ENCODE measurements around the gene PDCD2. TPM values are rescaled to one million over a fixed set of nuclear protein-coding genes. Genes with fewer than 3 reads are reported as not detected.

The PDCD2 gene
- total and polyA plus RNA-seq, 4 donors: 19.6 to 28.3 (median 23.2) TPM

- H3K4me1 ChIP-seq (ENCODE audit: control insufficient read depth in 4 of 4, insufficient read depth in 4 of 4, low read length in 3 of 4): peaks cover 0 to 15% (median 9%) of the 10 kb centered on the region in 4 donors
- no peaks in the 10 kb centered on the region for H3K9me3 ChIP-seq (ENCODE audit: control insufficient read depth in 4 of 4, low read length in 3 of 4)
- H3K36me3 ChIP-seq (ENCODE audit: control insufficient read depth in 4 of 4, insufficient read depth in 3 of 4, low read depth in 1 of 4, low read length in 3 of 4): peaks cover 17 to 66% (median 58%) of the 10 kb centered on the region in 4 donors
- no peaks in the 10 kb centered on the region for H3K27me3 ChIP-seq (ENCODE audit: control insufficient read depth in 4 of 4, insufficient read depth in 4 of 4, low read length in 3 of 4)
- DNase-seq (ENCODE audit: low spot score): no peak
- no peak overlapping the region for H3K4me3 ChIP-seq (ENCODE audit: low read depth in 1 of 3, low read length in 3 of 3)
- no peak overlapping the region for H3K27ac ChIP-seq (ENCODE audit: low read depth in 1 of 2, low read length in 2 of 2)
- 60% methylated on average over 2 of the region's 2 CpGs for WGBS
- H3K9ac ChIP-seq (ENCODE audit: low read depth in 1 of 2, low read length in 2 of 2): no peak overlapping the region
- TF ChIP-seq EGR1 (IDR thresholded peaks at IDR 0.05; ENCODE audit: low read depth in 2 of 2) (no peak), YY1 (IDR thresholded peaks at IDR 0.05) (no peak), FOXA1 (IDR thresholded peaks at IDR 0.05) (no peak), HNF4A (conservative IDR thresholded peaks at IDR 0.05) (no peak), HNF4G (IDR thresholded peaks at IDR 0.05) (no peak), REST (IDR thresholded peaks at IDR 0.05) (no peak), FOXA2 (IDR thresholded peaks at IDR 0.05) (no peak), MAX (IDR thresholded peaks at IDR 0.05) (no peak), RAD21 (IDR thresholded peaks at IDR 0.05) (no peak), NR2F2 (IDR thresholded peaks at IDR 0.05) (no peak)
- TF ChIP-seq, protein P1, sequence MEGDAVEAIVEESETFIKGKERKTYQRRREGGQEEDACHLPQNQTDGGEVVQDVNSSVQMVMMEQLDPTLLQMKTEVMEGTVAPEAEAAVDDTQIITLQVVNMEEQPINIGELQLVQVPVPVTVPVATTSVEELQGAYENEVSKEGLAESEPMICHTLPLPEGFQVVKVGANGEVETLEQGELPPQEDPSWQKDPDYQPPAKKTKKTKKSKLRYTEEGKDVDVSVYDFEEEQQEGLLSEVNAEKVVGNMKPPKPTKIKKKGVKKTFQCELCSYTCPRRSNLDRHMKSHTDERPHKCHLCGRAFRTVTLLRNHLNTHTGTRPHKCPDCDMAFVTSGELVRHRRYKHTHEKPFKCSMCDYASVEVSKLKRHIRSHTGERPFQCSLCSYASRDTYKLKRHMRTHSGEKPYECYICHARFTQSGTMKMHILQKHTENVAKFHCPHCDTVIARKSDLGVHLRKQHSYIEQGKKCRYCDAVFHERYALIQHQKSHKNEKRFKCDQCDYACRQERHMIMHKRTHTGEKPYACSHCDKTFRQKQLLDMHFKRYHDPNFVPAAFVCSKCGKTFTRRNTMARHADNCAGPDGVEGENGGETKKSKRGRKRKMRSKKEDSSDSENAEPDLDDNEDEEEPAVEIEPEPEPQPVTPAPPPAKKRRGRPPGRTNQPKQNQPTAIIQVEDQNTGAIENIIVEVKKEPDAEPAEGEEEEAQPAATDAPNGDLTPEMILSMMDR (IDR thresholded peaks at IDR 0.05; ENCODE audit: low read depth, low read length, missing input control): no peak
- TF ChIP-seq, protein P2, sequence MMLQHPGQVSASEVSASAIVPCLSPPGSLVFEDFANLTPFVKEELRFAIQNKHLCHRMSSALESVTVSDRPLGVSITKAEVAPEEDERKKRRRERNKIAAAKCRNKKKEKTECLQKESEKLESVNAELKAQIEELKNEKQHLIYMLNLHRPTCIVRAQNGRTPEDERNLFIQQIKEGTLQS (IDR thresholded peaks at IDR 0.05): no peak
Observed at GRCh38 chr6:170545405-170545804, 39.0 kb downstream of the PDCD2 start.

GRCh38 chr6:170542031-170542719 is 42.3 kb downstream of the PDCD2 start:
- TF ChIP-seq, protein P2 (IDR thresholded peaks at IDR 0.05): no peak
- TF ChIP-seq MAX (IDR thresholded peaks at IDR 0.05) (no peak), FOXA2 (IDR thresholded peaks at IDR 0.05) (no peak), REST (IDR thresholded peaks at IDR 0.05) (no peak), HNF4G (IDR thresholded peaks at IDR 0.05) (no peak), HNF4A (conservative IDR thresholded peaks at IDR 0.05) (no peak), JUND (IDR thresholded peaks at IDR 0.05) (no peak), EGR1 (IDR thresholded peaks at IDR 0.05; ENCODE audit: low read depth in 2 of 2) (no peak), SP1 (IDR thresholded peaks at IDR 0.05) (no peak), RAD21 (IDR thresholded peaks at IDR 0.05) (no peak), FOXA1 (IDR thresholded peaks at IDR 0.05) (no peak), GABPA (IDR thresholded peaks at IDR 0.05 in 1 of 2, conservative IDR thresholded peaks at IDR 0.05 in 1 of 2) (no peak)
- peaks cover 0 to 6% (median 0%) of the 10 kb centered on the region in 4 donors for H3K4me1 ChIP-seq (ENCODE audit: control insufficient read depth in 4 of 4, insufficient read depth in 4 of 4, low read length in 3 of 4)
- DNase-seq (ENCODE audit: low spot score): no peak
- H3K9ac ChIP-seq (ENCODE audit: low read depth in 1 of 2, low read length in 2 of 2): no peak overlapping the region
- no peak overlapping the region for H3K4me3 ChIP-seq (ENCODE audit: low read depth in 1 of 3, low read length in 3 of 3)
- H3K9me3 ChIP-seq (ENCODE audit: control insufficient read depth in 4 of 4, low read length in 3 of 4): no peaks in the 10 kb centered on the region
- H3K27ac ChIP-seq (ENCODE audit: low read depth in 1 of 2, low read length in 2 of 2): no peak overlapping the region
- no peaks in the 10 kb centered on the region for H3K27me3 ChIP-seq (ENCODE audit: control insufficient read depth in 4 of 4, insufficient read depth in 4 of 4, low read length in 3 of 4)
- 95% methylated on average over 10 of the region's 10 CpGs for WGBS
- H3K36me3 ChIP-seq (ENCODE audit: control insufficient read depth in 4 of 4, insufficient read depth in 3 of 4, low read depth in 1 of 4, low read length in 3 of 4): peaks cover 15 to 79% (median 65%) of the 10 kb centered on the region in 4 donors
